GM18861 (cell line): ENCODE measurements around the gene CAMKMT.
"Not testable (repeated sequence)": the region's sequence is repeated elsewhere in the genome, so short reads cannot be mapped to it uniquely, and the experiment has no call there.

ENCODE experiments used
- ATAC-seq: cut with Tn5 transposase; IDR thresholded peaks from one replicate; pipeline ENCODE4 v1.9.1; 2021; ENCODE audit not compliant: unreplicated experiment

CAMKMT gene

DNA sequence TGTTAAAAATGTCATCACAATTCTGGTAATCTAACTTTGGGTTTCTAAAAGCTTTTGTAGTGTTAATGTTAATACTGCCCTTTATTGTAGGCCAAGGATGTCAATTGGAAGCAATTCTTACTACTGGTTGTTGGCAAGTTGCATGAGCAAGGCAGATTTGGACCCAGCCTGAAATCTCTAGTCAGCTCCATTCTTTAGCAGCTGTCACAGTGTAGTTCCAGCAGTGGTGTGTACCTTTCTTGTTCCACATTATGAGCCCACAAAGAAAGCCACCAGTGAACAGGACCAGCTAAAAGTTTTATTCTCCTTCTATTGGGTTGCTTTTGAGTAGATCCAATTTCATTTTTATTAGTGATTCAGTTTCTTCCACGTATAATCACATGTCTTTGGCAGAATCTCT is 133.8 kb downstream of the CAMKMT start:
- ATAC-seq, result no peak

GRCh38 chr2:44496130-44496529 is 134.4 kb downstream of the CAMKMT start:
- no peak for ATAC-seq

GRCh38 chr2:44498551-44498950 is 136.8 kb downstream of the CAMKMT start:
- no peak for ATAC-seq

GRCh38 chr2:44505664-44506063 is 143.9 kb downstream of the CAMKMT start:
- ATAC-seq, result not testable (repeated sequence)

- no peak for ATAC-seq
These were observed 148.5 kb downstream of the CAMKMT start for GRCh38 chr2:44510246-44510645.

- ATAC-seq, result no peak
These were observed 153.7 kb downstream of the CAMKMT start for GRCh38 chr2:44515416-44515815.

DNA sequence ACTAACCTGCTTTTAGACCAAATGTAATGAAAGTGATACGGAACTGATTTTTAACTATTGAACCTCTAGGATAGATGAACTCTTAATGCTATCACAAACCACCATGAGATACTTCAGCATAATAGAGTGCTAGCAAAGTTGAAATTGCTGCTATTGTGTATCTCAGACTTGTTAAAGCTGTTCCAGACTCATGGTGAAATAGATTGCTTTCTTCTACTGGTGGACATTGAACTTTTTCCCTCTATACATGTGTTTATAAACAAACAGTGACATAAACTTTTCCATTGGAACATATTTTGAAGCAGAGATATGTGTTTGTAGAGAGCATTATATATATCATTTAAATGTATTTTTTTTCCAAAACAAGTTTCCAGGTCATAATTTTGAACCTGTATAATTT is 157.3 kb downstream of the CAMKMT start:
- no peak for ATAC-seq

- no peak for ATAC-seq
These were observed 161.1 kb downstream of the CAMKMT start for GRCh38 chr2:44522846-44523245.

DNA sequence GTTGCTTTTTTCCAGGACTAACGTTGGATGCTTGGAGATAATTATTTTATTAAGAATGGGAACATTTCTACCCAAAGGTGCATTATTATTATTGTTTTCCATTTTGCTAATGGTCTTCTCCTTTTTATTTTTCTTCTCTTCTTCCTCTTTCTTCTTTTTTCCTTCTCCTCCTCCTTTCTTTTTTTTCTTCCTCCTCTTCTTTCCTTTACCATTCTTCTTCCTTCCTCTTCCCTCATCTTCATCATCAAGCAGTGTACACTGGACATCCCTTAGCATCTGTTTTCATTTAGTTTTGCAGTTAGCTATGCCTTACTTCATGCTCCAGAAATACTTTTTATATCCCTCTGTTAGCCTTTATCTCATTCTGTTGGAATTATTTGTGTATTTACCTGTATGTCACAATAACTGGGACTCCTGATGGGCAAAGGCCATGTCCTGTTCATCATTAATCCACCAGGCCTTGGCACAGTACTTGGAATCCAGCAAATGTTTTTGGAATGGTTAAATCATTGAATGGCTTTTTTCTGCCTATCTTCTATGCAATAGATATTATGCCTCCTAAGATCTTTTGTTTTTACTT is 162.7 kb downstream of the CAMKMT start:
- no peak for ATAC-seq

DNA sequence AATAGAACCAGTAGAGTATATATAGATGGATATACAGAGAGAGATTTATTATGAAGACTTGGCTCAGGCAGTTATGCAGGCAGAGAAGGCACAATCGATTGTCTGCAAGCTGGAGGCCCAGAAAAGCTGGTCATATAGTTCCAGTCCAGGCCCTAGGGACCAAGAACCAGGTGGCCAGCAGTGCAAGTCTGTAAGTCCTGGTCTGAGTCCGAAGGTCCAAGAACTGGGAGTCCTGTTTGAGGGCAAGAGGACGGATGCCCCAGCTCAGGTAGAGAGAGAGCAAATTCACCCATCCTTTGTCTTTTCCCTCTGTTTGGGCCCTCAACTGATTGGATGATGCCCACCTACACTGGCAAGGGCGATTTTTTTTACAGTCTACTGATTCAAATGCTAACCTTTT is 164.6 kb downstream of the CAMKMT start:
- ATAC-seq, result no peak

DNA sequence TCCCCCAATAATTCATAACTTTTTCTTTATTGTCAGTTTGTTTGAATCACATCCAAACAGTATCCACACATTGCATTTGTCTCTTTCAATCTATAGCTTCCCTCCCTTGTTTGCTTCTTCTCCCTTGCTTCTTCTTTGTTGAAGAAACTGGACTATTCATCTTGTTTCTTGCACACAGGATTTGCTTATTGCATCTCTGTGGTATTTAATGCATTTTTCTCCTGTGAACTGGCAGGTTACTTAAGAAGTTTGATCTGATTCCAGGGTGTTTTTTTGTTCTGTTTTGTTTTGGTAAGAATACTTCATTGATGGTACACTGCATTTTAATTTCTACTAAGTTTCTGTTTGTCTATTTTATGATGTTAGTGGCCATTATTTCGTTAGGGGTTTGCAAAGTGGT is 166.8 kb downstream of the CAMKMT start:
- ATAC-seq, result no peak

DNA sequence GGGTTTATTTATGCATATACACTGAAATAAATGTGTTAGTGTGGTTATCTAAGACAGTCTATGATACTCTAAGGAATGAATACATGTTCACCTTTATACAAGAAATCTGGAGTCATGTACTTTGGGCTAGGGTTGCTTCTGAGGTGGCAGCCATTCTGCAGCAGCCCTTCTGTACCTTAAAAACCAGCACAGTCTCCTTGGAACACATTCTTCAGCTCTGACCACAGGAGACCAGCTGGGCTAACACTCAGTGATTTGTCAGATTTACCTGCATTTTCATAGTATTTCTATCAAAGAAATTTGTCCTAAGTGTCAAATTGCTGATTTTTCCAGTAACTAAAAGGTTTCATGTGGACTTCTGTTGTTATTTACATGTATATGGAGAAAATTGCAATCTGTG is 167.7 kb downstream of the CAMKMT start:
- ATAC-seq, result no peak

GRCh38 chr2:44531289-44531688 is 169.5 kb downstream of the CAMKMT start:
- ATAC-seq, result no peak

DNA sequence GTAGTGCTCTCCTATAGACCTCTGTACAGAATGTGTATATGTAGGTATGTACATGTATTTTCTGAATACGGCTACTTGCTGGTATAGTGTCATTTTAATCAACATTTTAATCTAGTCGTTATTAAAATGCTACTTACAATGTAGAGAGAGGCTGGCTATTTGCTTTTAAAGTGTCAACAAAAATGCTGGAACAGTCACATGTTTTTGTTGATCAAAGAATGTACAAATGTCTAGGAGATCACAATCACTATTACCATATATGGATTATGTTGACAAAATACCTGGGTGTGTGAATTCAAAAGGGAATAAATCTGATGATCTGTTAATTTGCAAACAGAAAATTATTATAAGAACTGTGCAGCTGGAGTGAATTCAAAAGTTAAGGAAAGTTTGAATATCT is 170.3 kb downstream of the CAMKMT start:
- no peak for ATAC-seq

DNA sequence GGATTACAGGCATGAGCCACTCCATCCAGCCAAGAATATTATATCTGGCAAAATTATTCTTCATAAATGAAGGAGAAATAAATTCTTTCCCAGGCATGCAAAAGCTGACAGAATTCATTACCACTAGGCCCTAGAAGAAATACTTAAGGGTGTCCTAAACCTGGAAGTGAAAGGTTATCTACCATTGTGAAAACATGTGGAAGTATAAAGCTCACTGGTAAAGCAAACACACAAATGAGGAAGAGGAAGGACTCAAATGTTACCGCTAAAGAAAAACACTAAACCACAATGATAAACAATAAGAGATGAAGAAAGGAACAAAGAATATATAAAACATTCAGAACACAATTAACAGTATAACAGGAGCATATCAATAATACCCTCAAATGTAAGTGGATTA is 171.8 kb downstream of the CAMKMT start:
- no peak for ATAC-seq

DNA sequence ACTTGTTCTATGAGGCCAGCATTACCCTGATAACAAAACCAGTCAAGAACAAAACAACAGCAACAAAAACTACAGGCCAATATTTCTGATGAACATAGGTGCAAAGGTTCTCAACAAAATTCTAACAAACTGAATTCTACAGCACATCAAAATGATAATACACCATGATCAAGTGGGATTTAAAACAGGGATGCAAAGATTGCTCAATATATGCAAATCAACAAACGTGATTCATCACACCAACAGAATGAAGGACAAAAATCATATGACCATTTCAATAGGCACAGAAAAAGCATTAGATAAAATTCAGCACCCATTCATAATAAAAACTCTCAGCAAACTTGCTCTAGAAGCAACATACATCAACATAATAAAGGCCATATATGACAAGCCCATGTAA is 173.6 kb downstream of the CAMKMT start:
- no peak for ATAC-seq

- no peak for ATAC-seq
These were observed 175.5 kb downstream of the CAMKMT start for GRCh38 chr2:44537264-44537663.

- no peak for ATAC-seq
These were observed 180.8 kb downstream of the CAMKMT start for GRCh38 chr2:44542520-44542919.

DNA sequence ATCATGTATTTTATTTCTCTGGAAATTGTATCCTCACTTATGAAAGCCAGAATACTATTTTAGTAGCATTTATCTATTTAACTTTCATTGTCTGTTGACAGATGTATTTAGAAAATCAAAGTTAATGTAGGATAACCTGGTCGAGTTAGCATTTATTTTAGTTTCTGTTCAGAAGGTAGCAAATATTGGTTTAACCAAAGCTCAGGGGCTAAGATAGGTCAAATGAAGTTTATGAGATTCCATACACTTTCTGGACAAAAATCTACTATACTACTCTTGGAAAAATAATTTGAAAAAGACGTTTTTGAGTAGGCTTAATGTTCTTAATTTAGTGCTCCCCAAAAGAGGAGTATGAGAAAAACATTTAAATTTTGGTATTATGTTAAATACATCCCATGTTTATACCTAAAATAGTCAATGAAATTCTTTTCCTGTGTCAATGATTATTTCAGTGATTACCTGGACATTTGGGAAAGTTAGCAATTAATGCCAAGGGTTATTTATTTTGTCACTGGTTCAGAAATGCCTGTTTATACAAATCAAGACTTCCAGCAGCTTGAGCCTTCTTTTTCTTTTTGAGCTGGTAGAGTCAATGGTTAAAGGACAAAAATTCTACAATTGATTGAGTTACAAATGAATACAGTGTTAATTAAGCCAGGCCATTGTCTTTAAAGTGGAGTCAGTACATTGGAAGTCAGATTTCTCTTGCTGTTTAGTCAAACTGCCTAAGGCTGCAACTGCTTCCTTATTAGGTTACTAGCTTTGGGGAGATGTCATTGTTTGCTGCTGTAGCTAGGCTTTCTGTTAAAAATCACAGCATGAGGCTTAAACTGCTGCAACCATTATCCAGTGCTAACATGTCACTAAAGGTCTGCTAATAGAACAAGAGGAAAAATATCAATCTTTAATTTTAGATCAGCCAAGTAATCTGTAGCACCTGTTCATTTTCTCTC is 182.3 kb downstream of the CAMKMT start:
- no peak for ATAC-seq

- no peak for ATAC-seq
These were observed 183.3 kb downstream of the CAMKMT start for GRCh38 chr2:44545005-44545404.

GRCh38 chr2:44546459-44547127 is 184.8 kb downstream of the CAMKMT start:
- ATAC-seq, result no peak

GRCh38 chr2:44547718-44548117 is 186.0 kb downstream of the CAMKMT start:
- ATAC-seq, result no peak
